ENCODE data around the gene GLP2R.
"Not testable (repeated sequence)": the region's sequence is repeated elsewhere in the genome, so short reads cannot be mapped to it uniquely, and the experiment has no call there.

The GLP2R gene, protein sequence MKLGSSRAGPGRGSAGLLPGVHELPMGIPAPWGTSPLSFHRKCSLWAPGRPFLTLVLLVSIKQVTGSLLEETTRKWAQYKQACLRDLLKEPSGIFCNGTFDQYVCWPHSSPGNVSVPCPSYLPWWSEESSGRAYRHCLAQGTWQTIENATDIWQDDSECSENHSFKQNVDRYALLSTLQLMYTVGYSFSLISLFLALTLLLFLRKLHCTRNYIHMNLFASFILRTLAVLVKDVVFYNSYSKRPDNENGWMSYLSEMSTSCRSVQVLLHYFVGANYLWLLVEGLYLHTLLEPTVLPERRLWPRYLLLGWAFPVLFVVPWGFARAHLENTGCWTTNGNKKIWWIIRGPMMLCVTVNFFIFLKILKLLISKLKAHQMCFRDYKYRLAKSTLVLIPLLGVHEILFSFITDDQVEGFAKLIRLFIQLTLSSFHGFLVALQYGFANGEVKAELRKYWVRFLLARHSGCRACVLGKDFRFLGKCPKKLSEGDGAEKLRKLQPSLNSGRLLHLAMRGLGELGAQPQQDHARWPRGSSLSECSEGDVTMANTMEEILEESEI

GRCh38 chr17:9825641-9826150 lies at the start of gene GLP2R:
Gene GLP2R, plus strand, starts transcription at chr17:9825924. Its CDS starts 140 bp downstream, at chr17:9826064.
- no peak within 1 kb of the TSS for H3K4me3 ChIP-seq (ENCODE audit: low read depth, low read length)

- no peak overlapping the region for H3K4me3 ChIP-seq (ENCODE audit: low read depth, low read length)
Measured at GRCh38 chr17:9776911-9777310, 48.8 kb upstream of the GLP2R start.

- H3K4me3 ChIP-seq (ENCODE audit: low read depth, low read length): no peak overlapping the region
Measured at GRCh38 chr17:9780552-9780951, 45.2 kb upstream of the GLP2R start.

- H3K4me3 ChIP-seq (ENCODE audit: low read depth, low read length): no peak overlapping the region
Measured at GRCh38 chr17:9783050-9783449, 42.7 kb upstream of the GLP2R start.

GRCh38 chr17:9783465-9783864 lies 42.3 kb upstream of the GLP2R start:
- H3K4me3 ChIP-seq (ENCODE audit: low read depth, low read length): not testable (repeated sequence)

DNA sequence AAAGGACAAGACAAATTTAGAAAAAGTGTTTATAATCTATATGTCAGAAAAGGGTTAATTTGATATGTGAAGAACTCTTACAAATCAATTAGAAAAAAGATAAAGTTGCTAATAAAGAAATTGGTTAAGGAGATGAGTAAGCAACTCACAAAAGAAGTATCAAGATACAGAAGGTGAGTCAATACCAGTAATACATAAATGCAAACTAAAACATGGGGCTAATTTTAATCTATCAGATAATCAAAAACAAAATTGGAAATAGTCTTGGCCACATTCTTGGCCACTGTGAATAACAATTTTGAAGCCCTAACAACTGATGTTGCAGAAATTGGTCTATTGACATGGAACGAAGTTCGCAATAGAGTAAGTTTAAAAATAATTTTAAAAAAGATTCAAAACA lies 41.2 kb upstream of the GLP2R start:
- H3K4me3 ChIP-seq (ENCODE audit: low read depth, low read length): no peak overlapping the region

- no peak overlapping the region for H3K4me3 ChIP-seq (ENCODE audit: low read depth, low read length)
Measured at GRCh38 chr17:9788601-9789000, 37.1 kb upstream of the GLP2R start.

GRCh38 chr17:9790316-9790715 lies 35.4 kb upstream of the GLP2R start:
- no peak overlapping the region for H3K4me3 ChIP-seq (ENCODE audit: low read depth, low read length)

- no peak within 1 kb of the TSS for H3K4me3 ChIP-seq (ENCODE audit: low read depth, low read length)
Measured at GRCh38 chr17:9790889-9791876, 34.5 kb upstream of the GLP2R start, which contains the start of gene DHRS7C. Gene DHRS7C, minus strand, starts transcription at chr17:9791592. Its CDS starts 308 bp downstream, at chr17:9791284.

DNA sequence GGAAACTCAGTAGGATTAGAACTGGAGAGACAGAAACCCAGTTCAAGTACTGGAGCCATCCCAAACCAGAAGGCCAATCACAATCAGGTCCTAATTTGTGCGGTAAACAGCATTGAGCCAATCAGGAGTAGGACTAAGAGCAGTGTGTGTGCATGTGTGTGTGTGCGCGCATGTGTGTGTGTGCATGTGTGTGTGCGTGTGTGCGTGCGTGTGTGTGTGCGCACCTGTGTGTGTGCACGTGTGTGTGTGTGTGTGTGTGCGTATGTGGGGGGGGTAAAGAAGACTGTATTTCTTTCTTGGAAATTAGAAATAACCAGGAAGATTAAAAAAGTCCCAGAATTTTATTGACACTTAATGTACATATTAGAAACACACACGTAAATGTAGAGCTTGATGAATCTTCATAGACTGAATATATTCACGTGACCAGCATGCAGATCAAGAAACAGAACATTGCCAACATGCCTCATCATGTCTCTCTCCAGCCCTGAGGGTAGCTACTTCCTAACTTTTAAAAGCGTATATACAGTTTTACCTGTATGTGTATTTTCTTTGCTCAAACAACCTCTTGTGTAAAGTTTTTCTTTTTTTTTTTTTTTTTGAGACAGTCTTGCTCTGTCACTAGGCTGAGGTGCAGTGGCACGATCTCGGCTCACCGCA lies 33.4 kb upstream of the GLP2R start:
- H3K4me3 ChIP-seq (ENCODE audit: low read depth, low read length): no peak overlapping the region

- H3K4me3 ChIP-seq (ENCODE audit: low read depth, low read length): no peak overlapping the region
Measured at GRCh38 chr17:9798008-9798407, 27.7 kb upstream of the GLP2R start.

DNA sequence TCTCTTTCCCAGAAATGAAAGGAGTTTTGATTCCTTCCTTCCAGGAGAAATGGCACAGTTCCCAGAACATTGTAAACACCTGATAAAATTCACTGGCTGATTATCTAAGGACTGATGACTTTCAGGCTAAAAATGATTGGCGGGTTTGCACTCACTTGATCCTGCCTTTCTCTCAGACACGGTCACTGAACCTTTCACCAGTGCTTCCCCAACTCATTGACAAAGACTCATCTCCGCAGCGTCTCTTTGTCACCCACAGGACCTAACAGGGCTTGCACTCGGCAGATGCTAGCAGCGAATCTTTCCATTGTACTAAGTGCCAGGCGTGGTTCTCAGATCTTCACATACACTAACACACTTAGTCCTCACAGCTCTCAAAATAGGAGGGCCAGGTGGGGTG lies 27.0 kb upstream of the GLP2R start:
- no peak overlapping the region for H3K4me3 ChIP-seq (ENCODE audit: low read depth, low read length)

DNA sequence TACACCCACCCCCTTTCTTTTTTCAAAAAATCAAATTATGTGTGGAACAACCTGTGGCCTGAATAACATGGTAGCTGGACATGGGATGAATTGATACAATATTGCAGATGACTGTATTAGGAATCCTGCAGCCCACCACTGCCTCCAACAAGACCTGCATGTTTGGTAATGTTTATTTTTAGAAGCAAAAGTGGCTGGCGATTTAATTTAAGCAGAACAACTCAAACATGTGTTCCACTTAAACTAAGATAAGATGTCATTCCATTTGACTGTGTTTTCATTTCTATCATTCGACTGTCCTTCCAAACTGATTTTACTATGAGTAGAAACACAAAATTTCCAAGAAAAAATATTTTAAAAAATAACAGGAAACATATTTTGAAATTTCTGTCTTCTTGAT lies 24.2 kb upstream of the GLP2R start:
- H3K4me3 ChIP-seq (ENCODE audit: low read depth, low read length): no peak overlapping the region

DNA sequence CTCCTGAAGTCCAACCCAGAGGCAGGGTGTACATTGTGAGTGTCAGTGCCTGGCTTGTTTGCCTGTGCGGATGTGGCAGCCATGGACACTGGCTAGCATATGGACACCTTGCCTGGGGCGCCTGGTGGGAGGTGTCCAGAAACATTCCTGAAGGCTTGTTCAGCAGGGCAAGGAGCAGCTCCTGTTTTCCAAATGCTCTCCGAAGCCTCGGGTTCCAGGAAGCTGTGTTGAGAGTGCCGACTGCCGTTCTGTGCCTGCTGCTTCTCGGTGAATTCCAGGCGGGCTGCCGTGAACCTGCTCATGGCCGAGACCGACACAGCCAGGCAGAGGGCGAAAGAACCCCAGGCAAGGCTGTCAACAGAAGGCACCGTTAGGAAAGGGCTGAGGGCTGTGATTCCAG lies 23.4 kb upstream of the GLP2R start:
- H3K4me3 ChIP-seq (ENCODE audit: low read depth, low read length): no peak overlapping the region

- H3K4me3 ChIP-seq (ENCODE audit: low read depth, low read length): no peak overlapping the region
Measured at GRCh38 chr17:9802697-9803096, 23.0 kb upstream of the GLP2R start.

GRCh38 chr17:9805769-9806168 lies 20.0 kb upstream of the GLP2R start:
- H3K4me3 ChIP-seq (ENCODE audit: low read depth, low read length): no peak overlapping the region

DNA sequence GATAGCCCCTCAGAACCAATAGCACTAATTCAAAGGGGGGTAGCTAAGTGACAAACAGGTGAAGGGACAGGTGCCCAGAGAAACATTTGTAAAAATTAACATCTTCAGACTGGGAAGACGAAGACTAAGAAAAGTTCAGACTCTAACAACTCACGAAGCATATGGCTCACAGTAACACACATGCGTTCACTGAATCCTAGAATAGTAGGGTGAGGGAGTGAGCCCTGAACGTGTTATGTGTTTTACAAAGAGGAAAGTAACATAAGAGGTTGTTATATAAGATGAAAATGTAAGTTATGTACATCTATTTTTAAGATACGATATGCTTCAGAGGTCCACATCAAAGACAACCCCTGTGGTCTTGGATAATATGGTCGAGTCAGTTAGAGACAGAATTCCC lies 19.0 kb upstream of the GLP2R start:
- no peak overlapping the region for H3K4me3 ChIP-seq (ENCODE audit: low read depth, low read length)

- no peak overlapping the region for H3K4me3 ChIP-seq (ENCODE audit: low read depth, low read length)
Measured at GRCh38 chr17:9809409-9809808, 16.3 kb upstream of the GLP2R start.

DNA sequence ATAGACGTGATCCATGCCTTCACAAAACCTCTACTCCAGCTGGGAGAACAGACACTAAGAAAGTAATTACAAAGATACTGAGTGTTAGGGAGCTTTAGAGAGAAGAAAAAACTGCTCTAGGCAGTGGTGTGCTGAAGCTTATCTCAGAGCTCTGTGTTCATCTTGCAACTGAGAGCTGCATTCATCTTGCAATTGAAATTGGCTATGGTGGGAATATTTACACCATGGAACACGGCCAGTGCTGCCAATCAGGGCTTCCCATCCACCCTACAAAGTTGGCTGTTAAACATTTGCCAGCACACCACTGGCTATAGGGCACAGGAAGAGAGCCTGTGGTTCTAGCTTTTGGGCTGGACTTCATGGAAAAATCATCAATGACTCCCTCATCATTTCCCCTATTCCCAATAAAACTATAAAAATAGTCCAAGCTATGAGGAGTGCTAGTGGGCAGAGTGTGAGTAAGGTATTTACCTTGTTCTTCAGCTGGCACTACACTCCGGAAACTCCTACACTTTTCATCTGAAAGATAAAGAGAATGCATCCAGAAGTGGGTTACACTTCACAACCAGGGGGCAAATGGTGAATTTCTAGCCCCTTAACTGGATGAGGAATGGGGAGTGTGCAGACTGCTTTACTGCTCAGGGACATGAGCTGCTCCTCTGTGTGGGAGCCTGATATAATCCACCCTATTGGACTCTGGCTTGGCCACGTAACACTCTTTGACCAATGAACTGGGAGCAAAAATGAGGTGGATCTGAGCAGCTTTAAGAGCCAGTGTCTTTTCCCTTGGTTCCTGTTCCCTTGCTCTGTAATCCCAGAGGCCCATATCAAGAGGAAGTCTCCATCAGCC lies 15.4 kb upstream of the GLP2R start:
- no peak overlapping the region for H3K4me3 ChIP-seq (ENCODE audit: low read depth, low read length)

GRCh38 chr17:9811086-9811485 lies 14.6 kb upstream of the GLP2R start:
- H3K4me3 ChIP-seq (ENCODE audit: low read depth, low read length): no peak overlapping the region
